ENCODE data around the gene KLHL35.
A peak's percentile ranks its signal among the peaks of the same experiment; 100 is the strongest.

Gene KLHL35

GRCh38 chr11:75442161-75442885 is 9.3 kb upstream of the KLHL35 start:
- no peak for DNase-seq (ENCODE audit: low read depth)

- no peak for DNase-seq (ENCODE audit: low read depth)
Measured at GRCh38 chr11:75441804-75442132, 8.8 kb upstream of the KLHL35 start.

- no peak for DNase-seq (ENCODE audit: low read depth)
Measured at GRCh38 chr11:75440960-75441803, 8.2 kb upstream of the KLHL35 start.

- no peak for DNase-seq (ENCODE audit: low read depth)
Measured at GRCh38 chr11:75439495-75440120, 6.6 kb upstream of the KLHL35 start.

- DNase-seq (ENCODE audit: low read depth) = no peak
Measured at GRCh38 chr11:75439026-75439425, 6.0 kb upstream of the KLHL35 start.

- no peak for DNase-seq (ENCODE audit: low read depth)
Measured at GRCh38 chr11:75437966-75438659, 5.1 kb upstream of the KLHL35 start.

GRCh38 chr11:75436806-75437205 is 3.8 kb upstream of the KLHL35 start:
- DNase-seq (ENCODE audit: low read depth) = no peak

GRCh38 chr11:75435571-75435925 is 2.5 kb upstream of the KLHL35 start:
- DNase-seq (ENCODE audit: low read depth) = no peak

- DNase-seq (ENCODE audit: low read depth) = no peak
Measured at GRCh38 chr11:75434886-75435570, 2.0 kb upstream of the KLHL35 start.

GRCh38 chr11:75434051-75434450 is 1.0 kb upstream of the KLHL35 start:
- no peak for DNase-seq (ENCODE audit: low read depth)

GRCh38 chr11:75433443-75433842 is 440 bp upstream of the KLHL35 start:
- DNase-seq (ENCODE audit: low read depth) = no peak

GRCh38 chr11:75431533-75432525 is 1.2 kb downstream of the KLHL35 start:
- no peak for DNase-seq (ENCODE audit: low read depth)

- DNase-seq (ENCODE audit: low read depth) = no peak
Measured at GRCh38 chr11:75430714-75431532, 2.1 kb downstream of the KLHL35 start.

GRCh38 chr11:75429902-75430713 is 2.9 kb downstream of the KLHL35 start:
- DNase-seq (ENCODE audit: low read depth) = peak; percentile 43

- no peak for DNase-seq (ENCODE audit: low read depth)
Measured at GRCh38 chr11:75429641-75429901, 3.4 kb downstream of the KLHL35 start.

GRCh38 chr11:75428989-75429640 is 3.9 kb downstream of the KLHL35 start:
- no peak for DNase-seq (ENCODE audit: low read depth)

- peak; percentile 66 for DNase-seq (ENCODE audit: low read depth)
Measured at GRCh38 chr11:75428281-75428724, 4.7 kb downstream of the KLHL35 start.

- no peak for DNase-seq (ENCODE audit: low read depth)
Measured at GRCh38 chr11:75427181-75427580, 5.8 kb downstream of the KLHL35 start.

GRCh38 chr11:75426720-75427086 is 6.3 kb downstream of the KLHL35 start:
- DNase-seq (ENCODE audit: low read depth) = no peak
